H54 (cell line): ENCODE data around the gene KLRD1.
A peak's percentile ranks its signal among the peaks of the same experiment; 100 is the strongest.
"Not testable (repeated sequence)": the region's sequence is repeated elsewhere in the genome, so short reads cannot be mapped to it uniquely, and the experiment has no call there.

Source experiments
- DNase-seq: peaks from one replicate; pipeline ENCODE4 v3.0.0; 2011; ENCODE audit warnings: low spot score, mixed read lengths; ENCODE audit not compliant: insufficient read length
- FAIRE-seq: peaks from 3 replicates; lab custom pipeline; 2011; peaks lifted over from hg19 to GRCh38; lab: Jason Lieb, UNC
- POLR2A ChIP-seq: IDR thresholded peaks from 2 replicates; pipeline ENCODE4 v1.6.1; 2011; ENCODE audit warnings: low read depth, mild to moderate bottlenecking, low read length

The KLRD1 gene

DNA sequence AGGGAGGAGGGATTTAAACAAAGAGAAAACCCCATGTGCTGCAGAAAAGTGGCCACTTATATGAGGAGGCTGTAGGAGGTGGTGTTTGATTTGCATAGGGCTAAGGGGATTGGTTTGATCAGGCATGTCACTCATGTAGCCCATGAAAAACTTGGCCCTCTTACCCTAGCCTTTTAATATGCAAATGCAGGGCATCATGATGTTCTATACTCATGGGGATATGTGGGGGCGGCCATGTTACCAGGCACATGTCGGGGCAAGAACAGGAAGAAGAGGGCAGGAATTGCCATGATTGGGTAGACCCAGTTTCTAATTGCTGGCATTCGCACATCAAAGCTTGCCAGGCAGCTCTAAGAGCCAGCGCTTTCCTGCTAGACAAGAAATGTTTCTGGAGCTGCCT is 53.4 kb downstream of the KLRD1 start:
- no peak for FAIRE-seq
- TF ChIP-seq POLR2A: no peak
- DNase-seq: no peak

GRCh38 chr12:10361622-10362021 is 54.0 kb downstream of the KLRD1 start:
- no peak for FAIRE-seq
- no peak for TF ChIP-seq POLR2A

GRCh38 chr12:10362325-10362724 is 54.7 kb downstream of the KLRD1 start:
- no peak for TF ChIP-seq POLR2A
- no peak for DNase-seq
- FAIRE-seq: no peak

More at GRCh38 chr12:10361622-10362021, 54.0 kb downstream of the KLRD1 start:
- no peak for DNase-seq

GRCh38 chr12:10362828-10363657 is 55.4 kb downstream of the KLRD1 start:
- no peak for FAIRE-seq
- TF ChIP-seq POLR2A: no peak
- no peak for DNase-seq

GRCh38 chr12:10363658-10363913 is 55.9 kb downstream of the KLRD1 start:
- DNase-seq (no peak), FAIRE-seq (no peak)
- TF ChIP-seq POLR2A: no peak

DNA sequence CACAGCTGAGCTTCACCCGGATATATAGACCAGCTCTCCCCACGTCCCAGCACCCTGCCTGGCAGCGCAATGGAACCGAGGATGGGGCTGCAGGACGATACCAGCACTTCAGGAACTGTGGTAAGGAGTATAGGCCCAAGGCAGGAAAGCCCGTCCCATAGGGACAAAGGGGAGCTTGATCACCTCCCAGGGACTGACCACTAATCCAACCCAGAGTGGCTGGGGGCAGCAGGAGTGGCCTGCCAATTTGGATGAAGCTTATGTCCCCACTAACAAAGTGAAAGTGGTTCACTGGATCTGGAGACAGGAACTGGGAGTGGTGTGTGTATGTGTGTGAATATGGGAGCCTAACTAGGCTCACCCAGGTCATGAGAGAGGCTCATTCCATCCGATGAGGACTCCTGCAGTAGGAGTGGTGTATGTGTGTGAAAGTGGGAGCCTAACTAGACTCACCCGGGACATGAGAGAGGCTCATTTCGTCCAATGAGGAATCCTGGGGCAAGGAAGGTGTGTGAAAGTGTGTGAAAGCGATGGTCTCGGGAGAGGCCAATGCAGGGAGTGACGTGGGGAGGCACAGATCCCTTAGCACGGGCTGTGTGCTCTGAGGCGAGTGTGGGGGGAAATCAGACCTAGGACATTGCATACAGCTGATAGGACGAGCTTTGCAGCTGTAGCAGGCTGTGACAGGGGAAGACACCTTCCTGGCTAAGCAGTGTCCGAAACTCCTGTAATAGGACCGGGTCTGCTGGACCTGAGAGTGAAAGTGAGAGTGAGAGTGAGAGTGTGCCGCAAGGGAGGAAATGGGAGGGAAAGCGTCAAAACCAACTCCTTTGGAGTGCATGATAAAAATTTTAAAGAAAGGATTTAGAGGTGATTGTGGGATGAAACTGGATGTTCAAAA is 56.5 kb downstream of the KLRD1 start:
- TF ChIP-seq POLR2A: no peak
- peak; percentile 33 for FAIRE-seq
- DNase-seq: peak; percentile 15

DNA sequence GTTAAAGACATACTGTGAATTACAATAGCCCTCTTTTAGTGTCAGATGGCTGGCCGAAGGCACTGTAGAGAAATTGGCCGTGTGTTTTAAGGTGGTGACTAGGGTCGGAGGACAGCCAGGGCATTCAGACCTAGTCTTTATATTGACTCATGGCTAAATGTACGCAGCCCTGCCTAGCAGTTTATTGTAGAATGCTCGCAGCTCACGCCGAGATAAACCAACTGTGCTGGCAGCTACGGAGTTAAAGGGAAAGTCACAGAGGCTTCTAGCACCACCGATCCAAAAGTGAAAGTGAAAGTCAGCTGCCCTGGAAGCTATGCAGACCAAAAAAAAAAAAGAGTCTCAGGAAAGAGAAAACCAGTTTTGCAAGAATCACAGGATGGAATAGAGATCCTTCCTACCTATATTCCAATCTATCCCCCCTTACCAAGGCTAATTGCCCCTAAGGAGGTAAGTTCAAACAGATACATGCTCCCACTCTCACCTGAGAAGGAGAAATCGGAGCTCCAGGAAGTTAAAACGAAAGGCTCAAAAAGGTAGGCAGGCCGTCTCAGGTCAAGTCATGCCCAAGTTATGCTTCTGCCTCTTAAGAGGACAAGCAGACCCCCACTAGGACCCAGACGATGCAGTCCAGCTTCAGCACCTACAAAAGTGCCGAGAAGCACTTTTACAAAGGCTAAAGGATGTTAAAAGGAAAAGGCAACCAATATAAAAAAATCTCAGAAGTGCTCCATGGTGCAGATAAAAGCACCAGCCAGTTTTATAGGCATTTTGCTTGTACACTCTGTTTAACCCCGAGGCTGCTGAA is 57.3 kb downstream of the KLRD1 start:
- peak; percentile 71 for FAIRE-seq
- no peak for DNase-seq
- TF ChIP-seq POLR2A: no peak

- TF ChIP-seq POLR2A: no peak
- FAIRE-seq (no peak), DNase-seq (no peak)
Observed at GRCh38 chr12:10365696-10366405, 58.2 kb downstream of the KLRD1 start.

DNA sequence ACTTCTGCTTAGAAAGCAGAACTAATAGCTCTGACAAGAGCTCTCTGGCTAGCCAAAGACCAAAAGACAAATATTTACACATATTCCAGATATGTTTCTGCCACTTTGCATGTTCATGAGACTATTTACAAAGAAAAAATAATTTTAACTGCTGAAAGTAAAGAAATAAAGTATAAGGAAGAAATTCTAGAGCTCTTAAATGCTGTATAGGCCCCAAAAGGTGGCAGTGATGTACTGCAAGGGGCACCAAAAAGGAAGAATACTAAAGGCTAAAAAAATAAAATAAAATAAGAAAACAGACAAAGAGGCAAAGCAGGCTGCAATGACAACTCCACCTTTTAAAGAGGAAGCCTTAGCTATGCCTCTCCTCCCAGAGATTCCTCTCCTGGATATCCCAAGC is 59.2 kb downstream of the KLRD1 start:
- no peak for FAIRE-seq
- no peak for DNase-seq

GRCh38 chr12:10367714-10368113 is 60.0 kb downstream of the KLRD1 start:
- DNase-seq, FAIRE-seq: not testable (repeated sequence)

More for the DNA sequence above, 59.2 kb downstream of the KLRD1 start:
- no peak for TF ChIP-seq POLR2A

DNA sequence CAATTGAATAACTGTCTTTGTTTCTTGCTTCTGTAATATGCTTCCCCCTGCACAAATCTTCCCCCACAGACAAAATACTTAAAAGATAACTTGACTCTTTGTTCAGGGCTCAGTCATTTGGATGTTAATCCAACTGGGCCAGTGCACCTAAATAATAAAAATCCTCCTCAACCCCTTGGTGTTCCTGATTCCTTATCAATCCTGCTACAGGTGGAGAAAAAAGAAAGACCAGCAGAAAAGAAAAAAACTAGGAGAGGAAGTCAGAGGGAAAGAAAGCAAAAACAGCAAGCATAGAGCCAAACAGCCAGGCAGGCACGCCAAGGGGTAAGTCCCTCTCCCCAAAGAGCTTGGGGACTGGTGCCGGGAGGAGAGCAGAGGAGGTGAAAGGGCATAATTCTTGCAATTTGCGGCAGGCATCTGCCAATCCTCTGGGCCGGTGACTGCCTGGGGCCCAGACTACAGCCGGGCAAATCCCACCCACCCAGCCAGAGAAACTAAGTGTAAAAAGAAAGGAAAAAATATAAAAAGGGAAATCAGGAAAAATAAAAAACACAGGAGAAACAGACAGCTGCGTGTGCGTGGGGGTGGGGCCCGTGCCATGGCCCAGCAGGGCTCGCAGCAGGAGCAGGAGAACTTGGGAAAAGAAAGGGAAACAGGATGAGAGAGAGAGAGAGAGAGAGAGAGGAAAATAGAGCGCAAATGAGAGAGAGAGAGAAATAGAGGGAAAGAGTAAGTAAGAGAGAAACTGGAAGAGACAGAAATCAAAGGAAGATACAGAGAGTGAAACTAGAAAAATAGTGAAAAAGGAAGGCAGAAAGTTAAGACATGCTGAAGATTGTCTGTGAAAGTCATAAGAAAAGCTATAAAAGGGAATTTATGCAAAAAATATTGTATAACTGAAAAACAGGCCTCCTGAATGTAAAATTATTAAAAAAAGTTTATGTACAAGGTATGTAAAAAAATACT is 60.8 kb downstream of the KLRD1 start:
- DNase-seq (no peak), FAIRE-seq (no peak)
- TF ChIP-seq POLR2A: no peak

DNA sequence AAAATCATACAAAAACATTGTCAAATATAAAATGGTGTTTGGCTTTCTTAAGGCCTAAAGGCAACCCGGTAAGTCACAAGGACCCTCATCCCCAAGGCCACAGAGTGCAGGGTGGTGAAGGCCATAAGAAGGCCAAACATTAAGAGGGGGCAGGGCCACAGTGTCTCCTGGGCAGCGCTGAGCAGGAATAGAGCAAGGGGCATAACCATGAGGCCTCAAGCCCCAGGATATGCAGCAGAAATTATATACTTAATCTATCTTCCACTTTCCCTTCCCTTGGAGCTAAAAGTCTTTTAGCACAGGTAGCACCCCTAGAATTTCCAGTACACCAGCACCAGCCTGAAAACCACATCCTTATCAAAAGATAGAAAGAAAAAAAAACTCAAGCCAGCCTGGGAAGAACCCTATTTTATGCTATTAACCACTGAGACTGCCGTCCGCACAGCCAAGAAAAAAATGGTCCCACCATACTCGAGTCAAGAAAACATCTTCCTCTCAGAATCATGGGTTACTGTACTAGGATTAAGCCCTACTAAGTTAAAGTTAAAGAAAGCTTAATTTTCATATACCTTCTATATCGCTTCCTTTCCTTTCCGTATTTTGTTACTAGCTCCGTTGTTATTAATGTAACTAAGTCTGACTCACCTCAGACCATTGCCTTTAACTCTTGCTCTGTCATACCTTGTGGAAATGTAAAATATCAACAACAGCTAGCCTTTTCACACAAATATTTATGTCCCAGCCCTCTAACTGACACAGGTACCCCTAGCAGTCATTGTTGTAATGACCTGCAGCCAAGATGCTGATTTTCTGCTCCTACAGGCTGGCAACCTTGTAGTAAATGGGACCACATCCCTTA is 62.1 kb downstream of the KLRD1 start:
- FAIRE-seq (no peak), DNase-seq (no peak)
- no peak for TF ChIP-seq POLR2A

GRCh38 chr12:10371893-10372535 is 64.3 kb downstream of the KLRD1 start:
- not testable (repeated sequence) for DNase-seq
- FAIRE-seq: peak; percentile 72
